ENCODE data around the gene LDLRAD4.

Gene LDLRAD4

GRCh38 chr18:13284330-13285027 lies 65.9 kb downstream of the LDLRAD4 start:
- no peak overlapping the region for H3K4me3 ChIP-seq (ENCODE audit: low read depth in 1 of 2, low read length in 2 of 2)
- no peak overlapping the region for H3K9ac ChIP-seq (ENCODE audit: low read depth in 1 of 2, low read length in 2 of 2)
- H3K27me3 ChIP-seq (ENCODE audit: control insufficient read depth in 1 of 2, insufficient read depth in 2 of 2, low read length in 2 of 2): no peaks in the 10 kb centered on the region
- H3K4me1 ChIP-seq (ENCODE audit: control insufficient read depth in 1 of 2, insufficient read depth in 2 of 2, low read length in 2 of 2): no peaks in the 10 kb centered on the region
- H3K36me3 ChIP-seq (ENCODE audit: control insufficient read depth in 1 of 2, insufficient read depth in 2 of 2, low read length in 2 of 2): peaks cover 0 to 6% of the 10 kb centered on the region in 2 donors
- no peaks in the 10 kb centered on the region for H3K9me3 ChIP-seq (ENCODE audit: control insufficient read depth in 1 of 2, low read length in 2 of 2)
- H3K27ac ChIP-seq (ENCODE audit: low read depth, low read length): no peak overlapping the region

- Histone ChIP-seq H3K27me3 (ENCODE audit: control insufficient read depth in 1 of 2, insufficient read depth in 2 of 2, low read length in 2 of 2) (no peaks in the 10 kb centered on the region), H3K9ac (ENCODE audit: low read depth in 1 of 2, low read length in 2 of 2) (no peak overlapping the region), H3K4me3 (ENCODE audit: low read depth in 1 of 2, low read length in 2 of 2) (no peak overlapping the region), H3K4me1 (ENCODE audit: control insufficient read depth in 1 of 2, insufficient read depth in 2 of 2, low read length in 2 of 2) (no peaks in the 10 kb centered on the region), H3K9me3 (ENCODE audit: control insufficient read depth in 1 of 2, low read length in 2 of 2) (no peaks in the 10 kb centered on the region), H3K27ac (ENCODE audit: low read depth, low read length) (no peak overlapping the region), H3K36me3 (ENCODE audit: control insufficient read depth in 1 of 2, insufficient read depth in 2 of 2, low read length in 2 of 2) (no peaks in the 10 kb centered on the region)
These were observed 67.3 kb downstream of the LDLRAD4 start for GRCh38 chr18:13285874-13286273.

- H3K9ac ChIP-seq (ENCODE audit: low read depth in 1 of 2, low read length in 2 of 2): no peak overlapping the region
- H3K27me3 ChIP-seq (ENCODE audit: control insufficient read depth in 1 of 2, insufficient read depth in 2 of 2, low read length in 2 of 2): no peaks in the 10 kb centered on the region
- no peak overlapping the region for H3K27ac ChIP-seq (ENCODE audit: low read depth, low read length)
- H3K4me3 ChIP-seq (ENCODE audit: low read depth in 1 of 2, low read length in 2 of 2): no peak overlapping the region
- no peaks in the 10 kb centered on the region for H3K9me3 ChIP-seq (ENCODE audit: control insufficient read depth in 1 of 2, low read length in 2 of 2)
- H3K36me3 ChIP-seq (ENCODE audit: control insufficient read depth in 1 of 2, insufficient read depth in 2 of 2, low read length in 2 of 2): no peaks in the 10 kb centered on the region
- H3K4me1 ChIP-seq (ENCODE audit: control insufficient read depth in 1 of 2, insufficient read depth in 2 of 2, low read length in 2 of 2): no peaks in the 10 kb centered on the region
These were observed 68.0 kb downstream of the LDLRAD4 start for GRCh38 chr18:13286456-13287125.

GRCh38 chr18:13287372-13287771 lies 68.8 kb downstream of the LDLRAD4 start:
- H3K27me3 ChIP-seq (ENCODE audit: control insufficient read depth in 1 of 2, insufficient read depth in 2 of 2, low read length in 2 of 2): no peaks in the 10 kb centered on the region
- H3K36me3 ChIP-seq (ENCODE audit: control insufficient read depth in 1 of 2, insufficient read depth in 2 of 2, low read length in 2 of 2): no peaks in the 10 kb centered on the region
- H3K4me1 ChIP-seq (ENCODE audit: control insufficient read depth in 1 of 2, insufficient read depth in 2 of 2, low read length in 2 of 2): no peaks in the 10 kb centered on the region

GRCh38 chr18:13288509-13289133 lies 70.1 kb downstream of the LDLRAD4 start:
- Histone ChIP-seq H3K27me3 (ENCODE audit: control insufficient read depth in 1 of 2, insufficient read depth in 2 of 2, low read length in 2 of 2) (no peaks in the 10 kb centered on the region), H3K4me1 (ENCODE audit: control insufficient read depth in 1 of 2, insufficient read depth in 2 of 2, low read length in 2 of 2) (no peaks in the 10 kb centered on the region), H3K27ac (ENCODE audit: low read depth, low read length) (no peak overlapping the region), H3K4me3 (ENCODE audit: low read depth in 1 of 2, low read length in 2 of 2) (no peak overlapping the region), H3K9ac (ENCODE audit: low read depth in 1 of 2, low read length in 2 of 2) (no peak overlapping the region), H3K36me3 (ENCODE audit: control insufficient read depth in 1 of 2, insufficient read depth in 2 of 2, low read length in 2 of 2) (no peaks in the 10 kb centered on the region), H3K9me3 (ENCODE audit: control insufficient read depth in 1 of 2, low read length in 2 of 2) (no peaks in the 10 kb centered on the region)

More at GRCh38 chr18:13287372-13287771, 68.8 kb downstream of the LDLRAD4 start:
- Histone ChIP-seq H3K4me3 (ENCODE audit: low read depth in 1 of 2, low read length in 2 of 2) (no peak overlapping the region), H3K9me3 (ENCODE audit: control insufficient read depth in 1 of 2, low read length in 2 of 2) (no peaks in the 10 kb centered on the region), H3K9ac (ENCODE audit: low read depth in 1 of 2, low read length in 2 of 2) (no peak overlapping the region), H3K27ac (ENCODE audit: low read depth, low read length) (no peak overlapping the region)

- Histone ChIP-seq H3K9ac (ENCODE audit: low read depth in 1 of 2, low read length in 2 of 2) (no peak overlapping the region), H3K36me3 (ENCODE audit: control insufficient read depth in 1 of 2, insufficient read depth in 2 of 2, low read length in 2 of 2) (no peaks in the 10 kb centered on the region), H3K4me3 (ENCODE audit: low read depth in 1 of 2, low read length in 2 of 2) (no peak overlapping the region), H3K4me1 (ENCODE audit: control insufficient read depth in 1 of 2, insufficient read depth in 2 of 2, low read length in 2 of 2) (no peaks in the 10 kb centered on the region), H3K27ac (ENCODE audit: low read depth, low read length) (no peak overlapping the region), H3K9me3 (ENCODE audit: control insufficient read depth in 1 of 2, low read length in 2 of 2) (no peaks in the 10 kb centered on the region), H3K27me3 (ENCODE audit: control insufficient read depth in 1 of 2, insufficient read depth in 2 of 2, low read length in 2 of 2) (no peaks in the 10 kb centered on the region)
These were observed 71.1 kb downstream of the LDLRAD4 start for GRCh38 chr18:13289481-13290205.

GRCh38 chr18:13290856-13291271 lies 72.3 kb downstream of the LDLRAD4 start:
- Histone ChIP-seq H3K9me3 (ENCODE audit: control insufficient read depth in 1 of 2, low read length in 2 of 2) (no peaks in the 10 kb centered on the region), H3K4me3 (ENCODE audit: low read depth in 1 of 2, low read length in 2 of 2) (no peak overlapping the region), H3K27ac (ENCODE audit: low read depth, low read length) (no peak overlapping the region), H3K36me3 (ENCODE audit: control insufficient read depth in 1 of 2, insufficient read depth in 2 of 2, low read length in 2 of 2) (no peaks in the 10 kb centered on the region), H3K9ac (ENCODE audit: low read depth in 1 of 2, low read length in 2 of 2) (no peak overlapping the region), H3K27me3 (ENCODE audit: control insufficient read depth in 1 of 2, insufficient read depth in 2 of 2, low read length in 2 of 2) (no peaks in the 10 kb centered on the region), H3K4me1 (ENCODE audit: control insufficient read depth in 1 of 2, insufficient read depth in 2 of 2, low read length in 2 of 2) (no peaks in the 10 kb centered on the region)

GRCh38 chr18:13291299-13291698 lies 72.7 kb downstream of the LDLRAD4 start:
- Histone ChIP-seq H3K27ac (ENCODE audit: low read depth, low read length) (no peak overlapping the region), H3K4me1 (ENCODE audit: control insufficient read depth in 1 of 2, insufficient read depth in 2 of 2, low read length in 2 of 2) (no peaks in the 10 kb centered on the region), H3K9me3 (ENCODE audit: control insufficient read depth in 1 of 2, low read length in 2 of 2) (no peaks in the 10 kb centered on the region), H3K36me3 (ENCODE audit: control insufficient read depth in 1 of 2, insufficient read depth in 2 of 2, low read length in 2 of 2) (no peaks in the 10 kb centered on the region), H3K9ac (ENCODE audit: low read depth in 1 of 2, low read length in 2 of 2) (no peak overlapping the region), H3K4me3 (ENCODE audit: low read depth in 1 of 2, low read length in 2 of 2) (no peak overlapping the region), H3K27me3 (ENCODE audit: control insufficient read depth in 1 of 2, insufficient read depth in 2 of 2, low read length in 2 of 2) (no peaks in the 10 kb centered on the region)

- Histone ChIP-seq H3K27me3 (ENCODE audit: control insufficient read depth in 1 of 2, insufficient read depth in 2 of 2, low read length in 2 of 2) (no peaks in the 10 kb centered on the region), H3K4me3 (ENCODE audit: low read depth in 1 of 2, low read length in 2 of 2) (no peak overlapping the region), H3K27ac (ENCODE audit: low read depth, low read length) (no peak overlapping the region), H3K9ac (ENCODE audit: low read depth in 1 of 2, low read length in 2 of 2) (no peak overlapping the region), H3K36me3 (ENCODE audit: control insufficient read depth in 1 of 2, insufficient read depth in 2 of 2, low read length in 2 of 2) (no peaks in the 10 kb centered on the region), H3K4me1 (ENCODE audit: control insufficient read depth in 1 of 2, insufficient read depth in 2 of 2, low read length in 2 of 2) (no peaks in the 10 kb centered on the region), H3K9me3 (ENCODE audit: control insufficient read depth in 1 of 2, low read length in 2 of 2) (no peaks in the 10 kb centered on the region)
These were observed 73.3 kb downstream of the LDLRAD4 start for GRCh38 chr18:13291745-13292447.

Measured in duodenal mucosa (tissue), 2 donors.